Suppressor macrophage treated with lipopolysaccharide for 1 hour (primary cell): ENCODE results near the gene RABAC1.
A peak's percentile ranks its signal among the peaks of the same experiment; 100 is the strongest.
"Not testable (repeated sequence)": the region's sequence is repeated elsewhere in the genome, so short reads cannot be mapped to it uniquely, and the experiment has no call there.

Source experiments
- DNase-seq, 3 donors: peaks; one replicate each; pipeline ENCODE4 v3.0.0-alpha.2; 2020 to 2022

Gene RABAC1

DNA sequence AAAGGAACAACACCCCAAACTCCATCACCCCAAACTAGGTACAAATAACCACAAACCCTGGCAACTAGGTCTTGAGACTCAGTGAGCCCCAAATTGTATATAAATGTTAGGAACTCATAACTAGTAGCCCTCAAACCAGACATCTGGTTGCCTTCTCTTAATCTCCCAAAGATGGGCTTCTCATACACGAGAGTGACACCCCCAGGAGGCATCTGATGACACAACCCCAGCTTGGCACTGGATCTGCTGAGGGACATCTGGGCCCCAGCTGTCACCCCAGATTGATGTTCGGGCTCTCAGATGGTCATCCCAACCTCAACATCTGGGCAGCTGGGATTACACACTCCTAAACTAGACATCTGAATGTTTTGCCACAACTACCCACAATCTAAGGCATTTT lies 14.8 kb downstream of the RABAC1 start:
- no peak for DNase-seq

DNA sequence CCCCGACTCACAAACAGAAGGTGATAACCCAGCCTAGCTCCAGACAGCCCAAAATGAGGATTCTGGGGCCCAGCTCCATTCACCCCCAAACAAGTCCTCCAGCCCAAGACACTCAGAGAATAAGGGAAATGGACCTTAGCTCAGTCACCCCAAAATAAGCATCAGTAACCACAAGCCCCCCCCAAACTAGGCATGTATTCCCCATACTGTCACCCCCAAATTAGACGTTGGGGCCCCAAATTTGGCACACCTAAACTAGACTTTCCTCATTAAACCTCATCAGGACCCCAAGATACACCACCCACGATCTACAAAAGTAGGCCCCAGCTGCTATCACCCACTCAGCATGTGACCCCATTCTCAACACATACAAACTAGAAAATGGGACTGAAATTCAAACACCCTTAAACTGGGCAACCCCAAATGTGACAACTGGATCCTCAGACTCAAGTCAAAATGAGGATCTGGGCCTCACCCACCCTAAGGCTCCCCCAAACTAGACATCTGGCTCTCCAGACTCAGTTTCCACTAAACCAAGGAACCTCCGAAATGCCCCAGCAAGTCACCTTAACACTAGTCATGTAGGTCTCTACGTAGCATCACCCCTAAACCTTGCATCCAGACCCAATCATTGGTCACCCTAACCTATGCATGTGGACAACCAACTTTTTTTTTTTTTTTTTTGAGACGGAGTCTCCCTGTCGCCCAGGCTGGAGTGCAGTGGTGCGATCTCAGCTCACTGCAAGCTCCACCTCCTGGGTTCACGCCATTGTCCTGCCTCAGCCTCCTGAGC lies 17.5 kb downstream of the RABAC1 start:
- no peak for DNase-seq

DNA sequence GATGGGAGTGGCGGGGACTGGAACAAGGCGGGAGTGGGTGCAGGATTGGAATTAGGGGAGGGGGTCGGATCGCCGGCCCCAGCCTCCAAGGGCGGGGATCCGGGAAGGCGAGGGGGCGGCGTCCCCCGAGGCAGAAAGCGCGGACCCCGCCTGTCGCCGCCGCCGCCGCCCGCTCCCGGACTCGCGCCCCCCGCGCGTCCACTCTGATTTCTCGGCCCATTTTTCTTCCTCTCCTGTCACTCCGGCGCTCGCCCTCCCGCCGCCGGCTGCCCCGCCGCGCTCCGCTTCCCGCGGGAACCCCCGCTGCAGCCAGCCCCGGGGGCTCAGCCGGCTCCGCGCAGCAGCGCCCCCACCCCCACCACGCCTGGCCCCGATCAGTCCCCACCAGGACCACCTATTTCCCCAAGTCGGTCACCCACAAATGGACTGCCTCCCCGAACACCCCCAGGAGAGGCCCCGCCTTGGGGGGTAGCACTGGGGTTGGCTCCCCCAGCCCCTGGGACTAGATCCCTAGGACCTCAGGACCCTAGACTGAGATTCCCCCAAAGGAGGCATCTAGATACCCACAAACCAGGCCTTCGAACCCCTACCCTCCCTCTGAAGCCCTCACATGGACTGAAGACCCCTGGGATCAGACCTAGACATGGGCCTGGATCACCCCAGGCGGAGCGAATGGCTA lies 18.3 kb downstream of the RABAC1 start:
- DNase-seq, result no peak

GRCh38 chr19:41939861-41940730 lies 19.0 kb downstream of the RABAC1 start:
- DNase-seq, result peak in 2 of 3 donors; percentile 37 to 61

DNA sequence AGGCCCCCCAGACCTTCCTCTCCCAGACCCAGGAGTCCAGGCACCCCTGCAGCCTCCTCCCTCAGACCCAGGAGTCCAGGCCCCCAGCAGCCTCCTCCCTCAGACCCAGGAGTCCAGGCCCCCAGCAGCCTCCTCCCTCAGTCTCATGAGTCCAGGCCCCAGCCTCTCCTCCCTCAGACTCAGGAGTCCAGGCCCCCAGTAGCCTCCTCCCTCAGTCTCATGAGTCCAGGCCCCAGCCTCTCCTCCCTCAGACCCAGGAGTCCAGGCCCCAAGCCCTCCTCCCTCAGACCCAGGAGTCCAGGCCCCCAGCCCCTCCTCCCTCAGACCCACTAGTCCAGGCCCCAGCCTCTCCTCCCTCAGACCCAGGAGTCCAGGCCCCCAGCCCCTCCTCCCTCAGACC lies 19.9 kb downstream of the RABAC1 start:
- not testable (repeated sequence) for DNase-seq

GRCh38 chr19:41937525-41938468 lies 21.3 kb downstream of the RABAC1 start:
- no peak for DNase-seq

DNA sequence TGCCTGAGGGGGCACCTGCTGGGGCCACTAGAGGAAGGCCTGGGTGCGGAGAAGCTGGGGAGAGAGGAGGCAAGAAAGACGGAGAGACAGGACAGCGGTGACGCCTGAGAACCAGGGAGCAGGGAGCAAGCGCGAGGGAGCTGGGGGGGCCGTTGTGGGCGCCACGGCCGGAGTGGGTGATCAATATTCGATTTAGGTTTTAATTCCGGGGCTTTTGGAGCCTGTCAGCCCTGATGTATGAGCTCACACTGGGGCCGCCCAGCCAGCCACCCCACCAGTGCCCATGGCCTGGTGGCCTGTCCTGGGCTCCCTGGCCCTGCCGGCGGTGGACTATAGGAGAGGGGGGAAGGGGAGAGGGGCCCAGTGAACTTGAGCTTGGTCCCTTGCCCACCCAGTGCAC lies 22.2 kb downstream of the RABAC1 start:
- DNase-seq, result no peak

- no peak for DNase-seq
These were observed 22.7 kb downstream of the RABAC1 start for GRCh38 chr19:41936416-41936850.

DNA sequence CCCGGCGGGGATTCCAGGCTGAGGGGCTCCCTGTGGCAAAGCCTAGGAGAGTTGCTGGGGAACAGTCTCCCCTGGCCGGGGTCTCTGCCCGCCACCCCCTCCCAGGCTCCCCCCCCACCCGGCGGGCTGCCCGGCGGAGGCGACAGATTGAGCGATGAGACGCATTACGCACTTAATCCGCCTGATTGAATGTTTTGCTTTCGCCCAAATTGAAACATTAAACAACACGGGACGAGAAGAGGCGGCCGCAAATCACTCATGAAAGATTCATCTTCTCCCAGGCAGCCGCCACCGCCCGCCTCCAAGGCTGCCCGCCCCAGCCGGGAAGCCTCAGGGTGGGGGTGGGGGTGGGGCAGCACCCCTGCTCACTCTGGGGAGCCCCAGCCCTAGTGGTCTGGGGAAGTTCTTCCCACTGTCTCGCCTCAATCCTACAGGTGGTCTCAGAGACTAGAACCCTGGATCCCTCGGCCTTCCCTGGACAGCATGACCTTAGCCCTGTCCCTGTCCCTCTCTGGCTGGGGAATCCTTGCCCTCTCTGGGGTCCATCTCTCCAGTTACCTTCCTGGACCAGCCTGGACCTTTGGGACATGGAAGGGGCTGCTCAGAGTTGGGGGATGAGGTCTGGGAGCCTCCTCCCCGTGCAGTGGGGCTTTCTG lies 23.2 kb downstream of the RABAC1 start:
- DNase-seq, result no peak

GRCh38 chr19:41934849-41935374 lies 24.2 kb downstream of the RABAC1 start:
- DNase-seq, result peak; percentile 82 to 92 (median 90)

DNA sequence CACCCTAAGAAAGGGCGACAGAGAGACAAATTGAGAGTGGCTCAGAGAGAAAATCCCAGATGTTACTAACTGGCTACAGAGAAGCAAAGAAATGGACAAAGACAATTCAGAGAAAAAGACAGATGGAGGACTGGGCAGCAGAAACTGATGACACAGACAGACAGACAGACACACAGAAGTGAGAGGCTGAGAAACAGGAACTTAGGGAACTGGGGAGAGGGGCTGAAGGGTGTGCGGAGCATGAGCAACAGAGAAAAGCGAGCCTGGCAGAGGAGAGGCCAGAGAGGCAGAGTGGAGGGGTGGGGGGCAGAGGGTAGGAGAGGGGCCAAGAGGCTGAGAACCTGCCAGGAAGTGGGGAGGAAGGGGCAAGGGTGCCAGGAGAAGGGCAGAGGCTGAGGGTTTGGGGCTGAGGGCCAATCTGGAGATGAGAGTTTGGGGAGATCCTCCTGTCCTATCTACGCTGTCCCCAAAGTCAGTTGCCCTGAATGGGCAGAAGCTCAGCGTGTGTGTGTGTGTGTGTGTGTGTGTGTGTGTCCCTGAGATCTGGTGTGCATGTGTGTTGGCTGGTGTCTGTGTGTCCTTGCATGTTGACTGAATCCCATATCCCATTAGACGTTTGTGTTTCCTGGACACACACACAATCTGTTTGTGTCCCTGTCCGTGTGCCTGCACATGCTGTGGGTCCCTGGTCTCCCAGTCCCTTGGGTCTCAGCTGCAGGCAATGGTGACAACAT lies 25.3 kb downstream of the RABAC1 start:
- DNase-seq, result peak; percentile 30 to 35 (median 35)

DNA sequence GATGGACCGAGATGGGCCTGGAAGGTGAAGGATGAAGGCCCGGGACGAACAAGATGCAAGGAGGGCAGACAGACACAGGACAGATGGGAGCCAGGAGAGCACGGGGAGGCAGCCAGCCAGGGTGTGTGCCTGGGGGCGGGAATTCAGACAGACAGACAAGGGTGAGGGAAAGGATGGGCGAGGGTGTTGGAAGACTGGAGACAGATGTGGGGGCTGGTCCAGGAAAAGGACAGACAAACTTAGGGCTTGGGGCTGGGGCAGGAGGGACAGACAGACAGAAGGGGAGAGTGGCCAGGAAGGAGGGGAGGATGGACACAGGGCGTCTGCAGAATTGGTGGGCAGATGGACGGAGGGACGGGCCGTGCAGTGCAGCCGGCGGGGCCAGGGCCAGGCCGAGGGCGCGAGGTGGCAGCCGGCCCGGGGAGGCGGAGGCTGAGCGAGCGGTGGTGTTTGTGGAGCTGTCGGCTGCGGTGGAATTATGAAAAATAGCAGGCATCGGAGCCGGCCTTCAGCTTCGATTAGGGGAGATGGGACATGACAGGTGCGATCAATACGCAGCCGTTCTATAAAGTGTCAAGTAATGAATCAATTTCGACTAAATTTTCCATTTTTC lies 26.3 kb downstream of the RABAC1 start:
- no peak for DNase-seq

DNA sequence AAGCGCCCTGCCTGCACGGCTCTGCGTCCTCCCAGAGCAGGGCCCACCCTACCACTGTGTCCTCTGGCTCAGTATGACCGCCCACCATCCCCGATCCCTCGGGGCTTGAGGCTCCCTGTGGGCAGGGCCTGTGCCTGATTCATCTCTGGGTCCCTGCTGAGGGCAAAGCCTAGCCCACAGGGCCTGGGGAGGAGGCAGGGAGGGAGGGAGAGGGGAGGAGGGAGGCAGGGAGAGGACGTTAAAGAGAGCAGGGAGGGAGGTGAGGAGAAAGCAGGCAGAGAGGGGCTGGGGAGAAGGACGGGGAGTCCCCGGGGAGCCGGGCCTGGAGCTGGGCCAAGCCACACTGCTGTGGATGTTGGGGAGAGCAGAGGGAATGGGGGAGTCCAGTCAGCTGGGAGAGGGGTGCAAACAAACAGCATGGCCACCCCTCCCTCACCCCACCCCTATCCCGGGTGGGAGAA lies 26.8 kb downstream of the RABAC1 start:
- DNase-seq, result no peak

DNA sequence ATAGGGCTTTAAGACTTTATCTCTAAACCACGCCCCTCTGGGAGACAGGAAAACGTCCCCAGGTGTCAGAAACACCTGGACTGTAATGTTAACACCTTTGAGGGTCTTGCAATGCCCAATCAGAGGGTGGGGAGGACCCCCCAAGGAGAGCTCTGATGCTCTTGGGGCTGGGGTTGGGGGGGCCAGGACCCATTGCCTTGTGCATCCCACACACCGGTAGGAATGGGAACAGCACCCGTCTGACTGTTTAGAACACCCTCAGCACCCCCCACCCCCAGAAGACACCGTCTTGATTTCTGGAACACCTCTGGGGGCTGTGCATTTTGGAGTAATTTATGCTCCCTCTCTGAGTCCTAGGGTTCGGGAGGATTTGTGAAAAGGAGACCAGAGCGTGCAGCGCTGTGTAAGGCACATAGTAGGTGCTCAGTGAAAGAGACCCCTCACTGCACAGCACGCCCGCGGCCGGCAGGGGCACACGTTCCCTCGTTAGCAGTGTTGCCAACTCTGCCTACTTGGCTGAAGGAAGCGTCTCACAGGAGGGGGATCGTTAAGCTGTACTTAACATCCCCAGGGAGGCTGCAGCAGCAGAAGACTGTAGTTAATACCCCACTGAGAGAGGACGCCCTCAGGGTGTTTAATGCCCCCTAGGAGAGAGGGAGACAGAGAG lies 28.1 kb downstream of the RABAC1 start:
- DNase-seq, result peak in 1 of 3 donors; percentile 38

DNA sequence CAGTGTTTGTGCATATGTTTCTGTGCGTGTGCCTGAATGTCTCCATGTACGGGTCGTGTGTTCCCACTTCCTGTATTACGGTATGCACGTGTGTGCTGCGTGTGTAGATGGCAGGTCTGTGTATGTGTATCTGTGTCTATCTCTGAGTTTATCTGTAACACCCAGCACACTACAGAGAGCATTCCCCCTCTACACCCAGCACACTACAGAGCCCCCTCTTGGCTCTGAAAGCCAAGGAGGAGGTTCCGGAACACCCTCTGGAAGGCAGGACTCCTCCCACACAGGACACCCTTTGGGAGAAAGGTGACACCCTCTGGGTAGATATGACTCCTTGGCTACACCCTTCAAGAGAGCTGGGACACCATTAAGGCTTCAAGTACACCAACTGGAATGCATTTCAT lies 28.8 kb downstream of the RABAC1 start:
- DNase-seq, result no peak

DNA sequence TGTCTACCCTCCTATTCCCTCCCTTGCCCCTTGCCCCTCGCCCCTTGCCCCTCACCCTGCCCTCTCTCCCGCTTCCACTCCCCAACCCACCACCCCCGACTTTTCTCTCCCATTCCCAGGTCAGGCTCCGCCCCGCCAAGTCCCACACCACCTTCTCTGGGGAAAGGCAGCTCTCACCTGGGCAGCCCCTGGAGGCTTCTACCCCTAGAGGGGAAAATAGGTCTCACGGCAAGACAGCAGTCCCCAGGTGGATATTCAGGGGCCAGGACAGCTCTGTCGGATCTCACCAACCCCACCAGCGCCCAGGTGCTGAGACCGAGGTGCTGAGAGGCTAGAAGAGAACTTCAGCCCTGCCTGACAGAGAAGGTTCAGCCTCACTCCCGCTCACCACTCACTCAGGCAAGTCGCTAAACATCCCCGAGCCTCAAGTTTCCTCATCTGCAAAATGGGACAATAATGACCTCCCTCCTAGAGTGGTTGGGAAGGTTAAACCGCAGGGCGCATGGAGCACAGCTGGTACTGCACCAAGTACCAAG lies 29.5 kb downstream of the RABAC1 start:
- no peak for DNase-seq

GRCh38 chr19:41928754-41929535 lies 30.2 kb downstream of the RABAC1 start:
- no peak for DNase-seq

GRCh38 chr19:41928221-41928683 lies 30.9 kb downstream of the RABAC1 start, which contains the start of gene ERFL:
ERFL (minus strand) TSS chr19:41928449; CDS start chr19:41912919, 15,530 bp downstream.
- DNase-seq, result peak in 1 of 3 donors; percentile 57
